ENCODE data around the gene ALOX5.

ALOX5 gene

DNA sequence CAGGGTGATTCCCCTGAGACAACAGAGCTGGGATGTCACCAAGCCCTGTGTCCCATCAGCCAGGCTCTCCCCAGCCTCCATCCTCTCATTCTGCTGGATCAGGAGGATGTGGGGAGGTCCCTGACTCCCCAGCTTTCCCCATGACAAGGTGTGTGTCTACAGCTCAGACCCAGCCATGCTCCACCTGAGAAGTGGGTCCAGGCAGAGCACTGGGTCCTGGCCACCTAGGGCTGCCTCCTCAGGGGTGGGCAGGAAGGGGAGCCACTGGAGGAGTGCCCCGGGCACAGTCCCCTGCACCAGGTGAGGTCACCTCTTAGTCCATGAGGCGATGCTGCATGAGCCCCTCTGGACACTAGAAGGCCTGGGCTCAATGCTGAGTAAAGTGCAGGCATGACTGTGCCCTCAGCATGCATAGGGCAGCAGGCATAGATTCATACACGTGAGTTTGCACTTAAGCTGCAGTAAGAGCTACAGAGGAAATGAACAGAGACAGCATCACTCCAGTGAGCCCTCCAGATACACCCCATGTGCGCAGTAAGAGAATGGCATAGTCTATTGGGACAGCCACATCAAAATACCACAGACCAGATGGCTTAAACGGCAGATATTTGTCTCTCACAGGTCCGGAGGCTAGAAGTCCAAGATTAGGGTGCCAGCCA, 48.3 kb downstream of the ALOX5 start:
- DNase-seq (ENCODE audit: low read depth, low spot score) = no peak
- no peak overlapping the region for H3K27ac ChIP-seq

DNA sequence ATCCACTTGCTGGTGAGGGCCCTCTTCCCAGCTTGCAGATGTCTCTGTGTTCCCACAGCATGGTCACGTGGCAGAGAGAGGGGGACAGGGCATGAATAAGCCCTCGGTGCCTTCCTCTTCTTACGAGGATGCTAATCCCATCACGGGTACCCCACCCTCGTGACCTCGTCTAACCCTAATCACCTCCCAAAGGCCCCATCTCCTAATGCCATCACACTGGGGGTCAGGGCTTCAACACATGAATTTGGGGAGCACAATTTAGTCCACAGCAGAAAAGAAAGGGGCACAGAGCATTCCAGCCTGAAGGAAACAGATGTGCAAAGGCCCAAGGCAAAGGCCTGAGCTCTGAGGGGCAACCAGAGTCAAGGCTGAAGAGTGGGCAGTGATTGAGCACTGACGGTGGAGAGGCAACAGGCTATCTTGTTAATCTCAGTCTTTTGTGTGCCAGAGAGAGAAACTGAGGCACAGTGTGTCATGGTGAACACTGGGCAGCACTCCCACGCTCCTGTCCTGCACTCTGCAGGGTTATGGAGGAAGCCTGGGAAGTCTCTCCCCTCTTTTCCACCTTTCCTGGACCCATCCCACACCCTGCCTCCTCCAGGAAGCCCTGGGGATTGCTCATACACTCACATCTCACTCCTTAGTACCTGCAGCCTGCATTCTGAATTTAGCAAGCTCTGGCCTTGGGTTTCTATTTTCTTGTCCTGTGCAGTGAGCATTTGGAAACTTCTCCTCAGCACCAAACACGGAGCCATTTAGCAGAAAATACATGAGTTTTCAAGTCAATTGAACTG, 49.0 kb downstream of the ALOX5 start:
- DNase-seq (ENCODE audit: low read depth, low spot score) = no peak
- H3K27ac ChIP-seq = no peak overlapping the region

DNA sequence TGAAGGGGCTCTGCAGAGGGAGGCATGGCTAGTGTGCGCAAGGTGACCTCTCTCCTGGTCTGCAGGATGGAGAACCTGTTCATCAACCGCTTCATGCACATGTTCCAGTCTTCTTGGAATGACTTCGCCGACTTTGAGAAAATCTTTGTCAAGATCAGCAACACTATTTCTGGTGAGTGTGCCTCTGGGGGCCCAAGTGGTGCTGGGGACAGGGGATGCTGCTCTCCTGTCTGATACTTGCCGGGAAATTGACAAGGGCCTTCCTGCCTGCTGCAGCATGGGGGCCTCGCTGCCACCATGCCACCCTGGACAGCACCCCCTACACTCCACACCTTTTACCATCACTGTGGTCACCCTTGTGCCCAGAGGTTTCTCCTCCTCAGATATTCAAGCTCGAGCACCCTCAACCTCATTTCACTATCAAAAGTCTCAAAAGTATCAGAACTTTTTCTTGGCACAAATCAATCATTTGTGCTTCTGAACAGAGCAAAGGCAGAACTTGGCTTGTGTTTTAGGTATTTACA, 50.0 kb downstream of the ALOX5 start:
- no peak overlapping the region for H3K27ac ChIP-seq
- no peak for DNase-seq (ENCODE audit: low read depth, low spot score)

DNA sequence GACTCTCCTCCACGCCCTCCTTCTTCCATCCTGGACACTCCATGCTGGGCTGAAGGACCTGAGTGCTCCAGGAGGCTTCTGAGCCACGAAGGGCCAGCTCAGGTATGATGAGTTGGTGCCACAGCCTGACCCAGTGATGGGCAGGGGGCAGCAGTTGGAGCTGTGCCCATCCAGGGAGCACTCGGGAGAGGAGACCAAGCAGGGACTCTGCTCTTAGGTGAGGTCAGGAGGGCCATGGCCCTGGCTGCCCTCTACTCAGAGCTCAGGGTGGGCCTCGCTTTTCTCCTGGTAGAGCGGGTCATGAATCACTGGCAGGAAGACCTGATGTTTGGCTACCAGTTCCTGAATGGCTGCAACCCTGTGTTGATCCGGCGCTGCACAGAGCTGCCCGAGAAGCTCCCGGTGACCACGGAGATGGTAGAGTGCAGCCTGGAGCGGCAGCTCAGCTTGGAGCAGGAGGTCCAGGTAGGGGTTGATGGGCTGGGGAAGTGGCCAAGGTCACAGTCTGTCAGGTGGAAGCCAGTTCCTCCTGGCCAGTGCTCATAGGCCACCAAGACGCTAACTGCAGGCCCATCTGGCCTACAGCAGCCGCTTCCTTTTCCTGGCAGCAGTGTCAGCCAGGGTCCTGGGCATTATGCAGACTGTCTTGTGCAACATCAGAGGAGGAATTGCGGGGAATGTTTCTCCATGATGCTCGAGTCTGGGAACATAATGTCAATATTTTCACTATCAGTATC, 50.8 kb downstream of the ALOX5 start:
- H3K27ac ChIP-seq = no peak overlapping the region
- no peak for DNase-seq (ENCODE audit: low read depth, low spot score)

DNA sequence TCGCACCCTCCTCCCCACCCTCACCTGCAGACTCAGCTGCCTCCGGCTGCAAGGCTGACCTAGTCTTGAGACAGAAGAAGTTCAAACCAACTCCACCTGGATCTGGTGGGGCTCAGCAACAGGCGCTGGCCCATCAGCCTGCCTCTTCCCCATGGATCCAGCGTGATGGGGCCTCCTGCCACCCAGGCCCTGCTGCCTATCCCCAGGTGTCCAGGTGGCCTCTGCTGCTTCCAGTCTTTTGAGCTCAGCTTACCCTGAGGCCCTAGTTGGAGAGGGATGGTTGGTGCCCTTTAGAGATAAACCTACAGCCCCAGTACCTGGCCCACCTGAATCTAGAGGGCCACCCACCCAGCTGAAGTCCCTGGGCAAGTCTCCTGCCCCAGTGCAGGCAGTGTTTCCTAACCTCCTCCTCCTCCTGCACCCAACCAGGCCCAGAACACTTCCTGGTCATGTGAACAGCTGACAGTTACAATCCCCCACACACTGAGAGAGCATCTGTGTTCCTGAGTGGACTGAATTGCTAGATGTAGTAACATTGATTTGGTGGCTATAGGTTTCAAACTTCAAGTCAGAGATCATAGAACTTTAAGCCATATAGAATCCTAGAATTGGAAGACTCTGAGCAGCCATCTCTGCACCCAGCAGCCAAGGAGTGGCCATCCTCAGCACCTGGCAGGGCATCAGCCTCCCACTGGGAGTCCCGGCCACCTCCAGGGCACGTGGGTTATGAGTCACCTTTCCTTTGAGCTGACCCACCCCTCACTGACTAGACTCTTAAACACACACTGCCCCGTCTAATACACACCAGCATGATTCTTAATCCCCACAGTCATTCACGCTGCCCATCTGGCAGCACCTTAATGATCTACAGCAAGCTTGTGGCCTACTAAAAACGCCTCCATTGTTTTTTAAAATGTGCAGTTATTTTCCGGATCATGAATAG, 51.9 kb downstream of the ALOX5 start:
- DNase-seq (ENCODE audit: low read depth, low spot score) = no peak
- no peak overlapping the region for H3K27ac ChIP-seq

DNA sequence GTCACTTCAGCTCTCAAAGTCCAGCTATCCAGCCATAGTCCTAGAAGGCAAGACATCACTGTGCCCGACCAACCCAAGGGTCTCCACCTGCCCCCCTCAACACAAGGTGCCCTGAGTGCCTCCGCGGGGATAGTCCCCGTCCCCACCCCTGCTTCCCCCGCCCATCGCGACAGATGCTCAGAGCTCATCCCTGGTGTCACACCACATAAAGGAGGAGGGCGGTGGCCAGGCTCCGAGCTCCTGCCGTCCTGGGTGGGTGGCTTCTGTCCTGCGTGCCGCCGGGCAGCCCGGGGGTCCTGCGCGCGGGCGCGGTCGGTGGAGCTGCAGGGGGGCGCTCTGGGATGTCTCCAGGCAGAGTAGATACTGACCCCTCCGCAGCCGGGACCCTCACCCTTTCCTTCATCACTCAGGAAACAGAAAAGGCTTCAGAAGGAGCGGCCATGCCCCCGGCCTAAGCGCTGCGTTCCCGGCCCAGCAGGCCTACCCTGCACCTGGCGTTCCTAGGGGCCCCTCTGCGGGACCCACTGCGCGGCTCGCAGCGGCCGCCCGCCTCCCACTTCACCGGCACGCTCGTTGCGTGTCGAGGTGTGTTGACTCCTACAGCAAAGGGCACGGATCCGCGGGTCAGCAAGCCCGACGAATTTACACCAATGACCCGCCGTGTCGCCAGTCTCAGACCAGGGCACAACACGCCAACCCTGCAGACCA, 53.4 kb downstream of the ALOX5 start:
- DNase-seq (ENCODE audit: low read depth, low spot score) = no peak
- H3K27ac ChIP-seq = no peak overlapping the region

DNA sequence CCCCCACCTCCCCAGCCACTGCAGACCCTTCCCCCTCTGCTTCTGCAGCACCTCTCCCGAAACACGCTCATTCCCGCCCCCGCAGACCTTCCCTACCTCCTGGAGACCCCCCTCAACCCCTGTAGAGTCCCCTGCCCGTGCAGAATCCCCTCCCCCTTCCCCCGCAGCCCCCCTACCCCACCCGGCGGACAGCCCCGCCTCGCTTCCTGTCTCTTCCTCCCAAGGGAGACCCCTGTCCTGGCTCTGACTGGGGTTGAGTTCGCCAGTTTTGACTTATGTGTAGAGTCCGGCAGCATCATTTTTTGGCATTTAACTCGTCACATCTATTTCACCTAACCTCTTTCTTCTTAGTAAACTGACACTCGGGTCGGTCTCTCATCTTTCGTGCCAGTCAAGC, 54.0 kb downstream of the ALOX5 start:
- DNase-seq (ENCODE audit: low read depth, low spot score) = no peak
- H3K27ac ChIP-seq = no peak overlapping the region

DNA sequence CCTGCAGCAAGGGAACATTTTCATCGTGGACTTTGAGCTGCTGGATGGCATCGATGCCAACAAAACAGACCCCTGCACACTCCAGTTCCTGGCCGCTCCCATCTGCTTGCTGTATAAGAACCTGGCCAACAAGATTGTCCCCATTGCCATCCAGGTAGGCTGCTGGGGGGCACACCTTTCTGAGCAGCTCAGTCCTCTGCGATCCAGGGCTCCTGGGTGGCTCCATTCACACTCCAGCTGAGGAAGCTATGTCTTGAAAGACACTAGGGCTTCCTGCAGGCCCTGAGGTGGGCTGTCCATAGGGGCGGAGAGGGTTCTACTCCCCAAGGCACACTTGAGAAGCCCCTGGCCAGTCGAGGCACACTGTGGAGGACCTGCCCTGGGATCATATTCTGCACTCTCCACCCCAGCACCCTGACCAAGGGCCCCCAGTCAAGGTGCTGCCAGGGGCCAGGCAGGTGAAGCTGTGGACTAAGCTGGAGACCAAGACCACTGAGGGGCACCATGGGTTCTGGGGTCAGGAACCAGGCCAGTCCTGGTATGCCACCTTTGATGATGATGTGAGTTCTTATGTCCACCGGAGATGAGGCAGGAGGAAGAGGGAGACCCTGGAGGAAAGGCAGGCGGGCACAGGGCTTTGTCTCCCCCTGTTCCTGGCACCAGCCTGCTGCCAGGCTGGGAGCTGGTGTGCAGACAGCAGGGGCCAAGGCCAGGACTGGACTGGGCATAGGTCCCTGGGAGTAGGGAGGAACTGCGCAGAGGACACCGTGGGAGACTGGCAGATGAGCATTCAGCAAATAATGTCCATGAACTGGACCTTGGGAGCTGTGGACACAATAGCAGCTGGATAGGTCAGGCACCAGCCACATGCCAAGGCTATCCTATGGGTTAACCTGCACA, 54.8 kb downstream of the ALOX5 start:
- no peak for DNase-seq (ENCODE audit: low read depth, low spot score)
- no peak overlapping the region for H3K27ac ChIP-seq

DNA sequence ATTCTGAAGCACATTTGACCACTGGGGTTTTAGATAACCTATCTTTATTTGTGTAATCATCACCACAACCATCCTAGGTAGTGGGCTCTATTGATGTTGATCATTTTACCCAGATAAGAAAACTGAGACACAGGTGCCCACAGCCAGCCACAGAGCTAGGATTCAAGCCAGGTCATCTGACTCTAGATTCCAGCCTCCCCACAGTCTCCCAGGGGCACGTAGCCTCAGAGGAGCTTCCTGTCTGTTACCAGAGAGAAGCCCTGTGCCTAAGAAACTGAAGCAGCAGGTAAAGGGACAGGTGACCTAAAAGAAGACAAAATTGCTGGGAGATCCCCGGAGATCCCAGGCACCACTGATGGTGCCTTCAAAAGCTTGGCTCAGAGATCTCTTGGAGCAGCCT, 55.8 kb downstream of the ALOX5 start:
- no peak for DNase-seq (ENCODE audit: low read depth, low spot score)
- no peak overlapping the region for H3K27ac ChIP-seq

DNA sequence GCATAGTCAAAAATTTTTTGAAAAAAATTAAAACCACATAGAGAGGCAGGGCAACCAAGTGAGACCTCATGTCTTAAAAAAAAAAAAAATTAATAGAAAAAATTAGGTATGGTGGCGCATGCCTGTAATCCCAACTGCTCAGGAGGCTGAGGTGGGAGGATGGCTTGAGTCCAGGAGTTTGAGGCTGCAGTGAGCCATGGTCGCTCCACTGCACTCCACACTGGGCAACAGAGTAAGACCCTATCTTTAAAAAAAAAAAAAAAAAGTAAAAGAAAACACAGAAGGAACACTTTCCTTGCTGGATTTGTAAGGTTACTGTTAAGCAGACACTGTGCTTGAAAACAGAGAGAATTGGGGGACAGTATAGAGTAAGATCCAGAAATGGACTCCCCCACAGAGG, 58.1 kb downstream of the ALOX5 start:
- no peak overlapping the region for H3K27ac ChIP-seq
- no peak for DNase-seq (ENCODE audit: low read depth, low spot score)

DNA sequence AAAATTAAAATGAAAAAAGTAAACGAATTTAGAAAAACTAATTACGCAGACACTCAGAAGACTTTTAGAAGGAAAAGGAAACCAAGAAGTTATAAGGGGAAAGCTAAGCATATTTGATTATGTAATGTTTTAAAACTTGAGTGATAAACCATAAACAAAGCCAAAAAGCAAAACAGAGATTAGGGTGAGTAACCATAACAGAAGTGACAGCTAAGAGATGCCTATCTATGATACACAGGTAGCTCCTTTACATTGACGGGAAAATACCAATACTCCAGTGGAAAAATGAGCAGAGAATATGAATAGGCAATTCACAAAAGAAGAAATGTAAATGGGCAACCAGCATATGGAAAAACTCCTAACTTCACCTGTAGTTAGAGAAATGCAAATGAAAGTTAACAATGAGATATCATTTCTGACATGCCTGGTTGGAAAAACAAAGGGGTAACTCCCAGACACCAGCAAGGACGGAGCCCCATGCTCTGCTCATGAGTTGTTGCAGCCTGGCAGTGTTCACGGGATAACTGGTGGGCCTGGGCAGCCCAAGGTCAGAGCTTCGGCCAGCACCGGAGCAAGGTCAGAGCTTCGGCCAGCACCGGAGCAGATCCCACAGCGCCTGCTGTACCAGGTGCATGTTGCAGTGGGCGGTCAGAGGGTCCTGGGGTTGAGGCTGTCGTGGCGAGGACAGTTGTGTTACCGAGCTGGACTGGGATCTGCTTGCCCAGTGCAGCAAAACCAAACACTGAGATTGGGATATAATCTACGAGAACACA, 58.9 kb downstream of the ALOX5 start:
- H3K27ac ChIP-seq = no peak overlapping the region
- DNase-seq (ENCODE audit: low read depth, low spot score) = no peak

DNA sequence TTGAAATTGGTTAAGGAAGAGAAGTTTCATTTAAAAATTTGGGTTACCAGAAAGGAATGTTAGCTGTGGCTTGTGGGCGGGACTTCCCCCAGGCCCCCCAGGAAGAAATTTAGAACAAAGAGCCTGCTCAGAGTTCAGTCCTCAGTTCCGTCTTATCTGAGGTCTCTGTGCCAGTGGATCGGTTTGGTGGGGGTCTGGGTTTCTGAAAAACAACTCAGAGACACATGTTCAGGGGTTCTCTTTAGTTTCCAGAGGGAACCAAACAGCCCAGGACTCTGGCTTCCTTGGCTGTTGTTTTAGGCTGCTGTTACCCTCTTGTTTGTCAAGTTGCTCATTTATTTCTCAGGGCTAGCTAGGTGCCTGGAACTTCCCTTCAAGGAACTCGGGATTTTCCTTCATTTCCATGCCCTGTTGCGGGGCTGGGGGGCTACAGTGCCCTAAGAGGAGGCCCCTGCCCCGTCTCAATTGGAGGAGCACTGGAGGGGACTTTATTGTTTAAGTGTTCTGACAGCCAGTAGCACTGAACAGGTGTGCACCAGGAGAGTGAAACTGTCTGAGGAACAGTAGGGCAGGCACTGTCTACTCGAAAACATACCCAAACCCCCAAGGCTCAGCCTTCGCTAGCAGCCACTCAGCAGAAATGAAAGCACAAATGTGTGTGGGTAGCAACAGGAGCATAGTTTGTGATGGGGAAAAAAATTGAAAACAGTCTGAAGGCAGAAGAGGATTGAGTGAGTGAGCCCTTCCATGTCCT, 59.9 kb downstream of the ALOX5 start:
- no peak overlapping the region for H3K27ac ChIP-seq
- DNase-seq (ENCODE audit: low read depth, low spot score) = no peak

DNA sequence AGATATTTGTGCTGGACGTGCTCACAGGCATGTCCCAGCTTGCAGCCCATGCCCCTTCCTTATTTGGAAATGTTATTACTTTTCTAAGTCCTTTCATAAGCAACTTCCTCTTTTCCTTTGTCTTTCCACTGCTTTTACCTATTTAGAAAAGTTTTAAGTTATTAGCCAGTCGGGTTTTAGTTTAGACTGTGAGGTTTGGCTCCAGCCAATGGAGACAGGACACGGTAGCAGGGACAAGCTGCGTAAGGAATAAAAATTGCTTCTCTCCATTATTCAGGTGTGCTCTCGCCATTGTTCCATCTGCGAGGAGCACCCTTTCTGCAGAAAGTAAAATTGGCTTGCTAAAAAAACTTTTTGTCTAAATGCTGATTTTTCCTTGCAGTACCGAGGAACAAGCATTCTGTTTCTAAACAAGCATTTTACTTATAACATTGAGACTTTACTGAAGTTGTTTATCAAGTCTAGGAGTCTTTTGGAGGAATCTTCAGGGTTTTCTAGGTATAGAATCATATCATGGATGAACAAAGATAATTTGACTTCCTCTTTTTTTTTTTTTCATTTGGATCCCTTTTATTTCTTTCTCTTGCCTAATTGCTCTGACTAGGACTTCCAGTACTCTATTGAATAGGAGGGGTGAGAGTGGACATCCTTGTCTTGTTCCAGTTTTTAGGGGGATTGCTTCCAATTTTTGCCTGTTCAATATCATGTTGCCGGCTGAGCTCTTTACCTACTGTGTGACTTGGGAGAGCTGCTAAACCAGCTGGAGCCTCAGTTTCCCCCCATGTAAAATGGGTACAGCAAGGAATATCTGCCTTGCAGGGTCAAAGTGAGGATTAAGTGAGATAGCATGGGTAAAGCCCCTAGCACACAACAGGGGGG, 63.8 kb downstream of the ALOX5 start:
- DNase-seq (ENCODE audit: low read depth, low spot score) = no peak
- no peak overlapping the region for H3K27ac ChIP-seq

DNA sequence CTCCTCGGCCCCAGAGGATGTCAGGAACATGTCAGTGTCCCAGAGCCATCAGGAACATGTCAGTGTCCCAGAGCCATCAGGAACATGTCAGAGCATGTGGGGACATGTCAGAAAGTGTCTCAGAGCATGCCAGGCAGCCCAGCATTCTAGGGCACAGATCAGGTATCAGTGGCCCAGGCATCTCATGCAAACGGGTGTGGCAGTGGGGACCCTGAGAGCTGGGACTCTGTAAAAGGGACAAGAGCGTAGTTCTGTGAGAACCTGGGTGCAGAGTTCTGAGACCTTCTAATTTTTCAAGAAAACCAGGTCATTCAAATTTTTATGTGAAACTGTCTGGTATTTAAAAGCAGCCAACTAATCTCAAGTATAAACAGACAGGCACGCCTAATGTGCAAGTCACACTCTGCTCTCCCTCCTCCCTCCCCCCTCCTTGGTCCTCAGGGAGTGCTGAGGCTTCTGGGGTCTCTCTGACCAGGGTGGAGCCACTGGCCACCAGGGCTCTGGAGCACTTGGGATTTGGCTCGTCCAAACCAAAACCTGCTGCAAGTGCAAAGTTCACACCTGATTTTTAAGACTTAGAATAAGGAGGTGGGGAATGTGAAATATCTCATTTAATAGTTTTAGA, 64.6 kb downstream of the ALOX5 start:
- DNase-seq (ENCODE audit: low read depth, low spot score) = no peak
- no peak overlapping the region for H3K27ac ChIP-seq

DNA sequence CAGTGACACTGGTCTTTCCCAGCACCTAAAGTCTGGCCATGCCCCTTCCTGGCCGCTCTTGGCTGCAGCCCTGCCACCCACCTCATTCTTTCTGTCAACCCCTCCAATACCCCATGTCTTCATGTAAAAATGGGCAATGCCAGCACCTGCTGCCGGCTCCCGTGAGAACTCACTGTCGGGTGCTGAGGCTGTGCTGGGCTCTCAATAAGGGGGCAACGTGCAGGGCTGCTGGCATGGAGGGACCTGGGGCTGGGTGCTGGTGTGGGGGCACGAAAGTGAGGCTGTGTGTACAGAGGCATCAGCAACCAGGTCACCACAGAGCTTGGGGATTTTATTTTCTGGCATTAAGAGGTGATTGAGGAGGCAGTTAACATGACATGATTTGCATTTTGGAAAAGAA, 65.3 kb downstream of the ALOX5 start:
- H3K27ac ChIP-seq = no peak overlapping the region
- no peak for DNase-seq (ENCODE audit: low read depth, low spot score)

DNA sequence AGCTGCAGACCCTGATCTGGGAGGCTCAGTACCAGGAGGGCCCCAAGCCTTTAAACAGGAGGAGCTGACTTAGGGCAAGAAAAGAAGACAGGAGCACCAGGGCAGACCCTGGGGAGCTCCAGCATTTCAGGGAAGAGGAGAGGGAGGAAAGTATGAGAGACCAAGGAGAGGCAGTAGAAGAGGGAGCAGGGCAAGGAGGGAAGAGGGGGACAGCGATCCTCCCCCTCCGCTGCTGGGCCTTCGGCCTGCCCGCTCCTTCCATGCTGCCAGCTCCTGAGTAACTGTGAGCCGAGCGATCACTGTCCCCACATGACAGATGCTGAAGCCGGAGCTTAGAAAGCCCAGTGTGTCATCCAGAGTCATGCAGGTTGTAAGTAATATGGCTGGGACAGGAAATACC, 65.9 kb downstream of the ALOX5 start:
- DNase-seq (ENCODE audit: low read depth, low spot score) = no peak
- H3K27ac ChIP-seq = no peak overlapping the region
